Breast epithelium (tissue), 4 donors: ENCODE measurements around the gene CCDC86. TPM values are rescaled to one million over a fixed set of nuclear protein-coding genes. Genes with fewer than 3 reads are reported as not detected.

Experiments
- DNase-seq, 2 donors: peaks; one replicate each; pipeline ENCODE4 v3.0.0-alpha.2; 2019; ENCODE audit warnings: low spot score in 2 of 2
- H3K27ac ChIP-seq, 2 donors: fragments of 200-600 bp; sonication (generic) in 1 of 2; one replicate each; pipeline ENCODE4 v1.5.1; 2016 to 2019; ENCODE audit warnings: mild to moderate bottlenecking in 1 of 2
- H3K27me3 ChIP-seq, 2 donors: fragments of 200-600 bp; sonication (generic) in 1 of 2; one replicate each; pipeline versions ENCODE4 v1.5.1 to v1.6.0; 2017 to 2019; ENCODE audit warnings: control low read depth in 1 of 2, mild to moderate bottlenecking in 1 of 2
- H3K36me3 ChIP-seq: fragments of 200-600 bp; one replicate; pipeline ENCODE4 v1.5.1; 2019
- H3K4me1 ChIP-seq, 2 donors: fragments of 200-600 bp; sonication (generic); one replicate each; pipeline ENCODE4 v1.5.1; 2016 to 2019; ENCODE audit warnings: control low read depth in 1 of 2
- H3K4me3 ChIP-seq, 3 donors: fragments of 200-600 bp; sonication (generic); 1 replicate in 2 of 3; 2 replicates in 1 of 3; pipeline ENCODE4 v1.5.1; 2016 to 2019; ENCODE audit warnings: mild to moderate bottlenecking in 3 of 3, moderate library complexity in 2 of 3
- H3K9me3 ChIP-seq, 2 donors: fragments of 200-600 bp; sonication (generic) in 1 of 2; one replicate each; pipeline ENCODE4 v1.5.1; 2016 to 2019; ENCODE audit warnings: control low read depth in 1 of 2
- POLR2A ChIP-seq: fragments of 450-650 bp; IDR thresholded peaks from one replicate; pipeline ENCODE4 v1.6.1; 2016; ENCODE audit warnings: antibody characterized with exemption, mild to moderate bottlenecking, moderate library complexity
- POLR2AphosphoS5 ChIP-seq, 3 donors: sonication (generic); formaldehyde crosslinking; IDR thresholded peaks; one replicate each; pipeline ENCODE4 v1.6.1; 2017; ENCODE audit warnings: antibody characterized with exemption in 3 of 3
- intact Hi-C: fragments of 100-400 bp; cut with DNase I; formaldehyde crosslinking; loops from one replicate; pipeline ENCODE4 v1.15.1; 2023; ENCODE audit warnings: low total_unique reads
- total RNA-seq, 3 donors: library from RNA; depleted of rRNA; stranded (reverse); fragments of >200 nt; gene quantifications; one replicate each; pipeline ENCODE4 v1.1.0, GENCODE V29; 2016
- TF ChIP-seq, protein P1 (sequence below), 3 donors: fragments of 450-650 bp; IDR thresholded peaks; one replicate each; pipeline ENCODE4 v1.5.1; 2016 to 2017; ENCODE audit warnings: antibody characterized with exemption in 3 of 3, mild to moderate bottlenecking in 3 of 3, moderate library complexity in 3 of 3

The CCDC86 gene
- total RNA-seq, 3 donors from 2014 or later = 17.8 to 22.9 (median 19.5) TPM

DNA sequence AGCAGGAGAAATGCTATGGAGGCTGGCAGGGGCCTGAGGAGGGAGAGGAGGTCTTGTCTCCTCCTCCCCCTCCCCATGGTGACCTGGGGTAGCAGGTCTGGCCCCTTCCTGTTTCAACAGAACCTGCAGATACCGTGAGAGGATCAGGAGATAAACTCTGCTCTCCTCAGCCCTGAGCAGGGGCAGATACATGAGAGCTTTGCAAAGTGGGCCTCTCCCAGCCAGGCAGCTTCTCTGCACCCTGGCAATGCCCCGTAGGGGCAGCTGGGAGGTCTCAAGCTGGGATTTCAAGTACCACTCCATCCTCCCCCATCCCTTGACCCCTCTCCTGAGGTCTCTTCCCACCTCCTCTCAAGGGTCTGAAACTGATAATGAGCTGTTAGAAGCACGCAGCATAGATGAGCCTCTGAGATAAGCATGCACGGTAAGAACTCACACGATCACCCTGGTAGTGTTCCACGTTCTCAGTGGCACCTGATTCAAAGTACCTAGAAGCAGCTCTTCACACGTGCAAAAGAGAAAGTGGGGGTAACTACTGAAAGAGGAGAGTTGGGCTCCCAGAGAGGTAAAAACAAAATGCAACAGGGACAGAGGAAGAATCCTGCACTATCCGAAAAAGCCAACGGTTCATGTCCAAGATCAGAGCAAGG lies 4.9 kb upstream of the CCDC86 start:
- Histone ChIP-seq H3K4me3 (no peak overlapping the region), H3K36me3 (no peaks in the 10 kb centered on the region), H3K27ac (no peak overlapping the region), H3K4me1 (peaks cover 6 to 15% of the 10 kb centered on the region in 2 donors), H3K27me3 (no peaks in the 10 kb centered on the region), H3K9me3 (no peaks in the 10 kb centered on the region)
- TF ChIP-seq POLR2AphosphoS5 (IDR thresholded peaks at IDR 0.05) (no peak), POLR2A (no peak)
- TF ChIP-seq, protein P1, sequence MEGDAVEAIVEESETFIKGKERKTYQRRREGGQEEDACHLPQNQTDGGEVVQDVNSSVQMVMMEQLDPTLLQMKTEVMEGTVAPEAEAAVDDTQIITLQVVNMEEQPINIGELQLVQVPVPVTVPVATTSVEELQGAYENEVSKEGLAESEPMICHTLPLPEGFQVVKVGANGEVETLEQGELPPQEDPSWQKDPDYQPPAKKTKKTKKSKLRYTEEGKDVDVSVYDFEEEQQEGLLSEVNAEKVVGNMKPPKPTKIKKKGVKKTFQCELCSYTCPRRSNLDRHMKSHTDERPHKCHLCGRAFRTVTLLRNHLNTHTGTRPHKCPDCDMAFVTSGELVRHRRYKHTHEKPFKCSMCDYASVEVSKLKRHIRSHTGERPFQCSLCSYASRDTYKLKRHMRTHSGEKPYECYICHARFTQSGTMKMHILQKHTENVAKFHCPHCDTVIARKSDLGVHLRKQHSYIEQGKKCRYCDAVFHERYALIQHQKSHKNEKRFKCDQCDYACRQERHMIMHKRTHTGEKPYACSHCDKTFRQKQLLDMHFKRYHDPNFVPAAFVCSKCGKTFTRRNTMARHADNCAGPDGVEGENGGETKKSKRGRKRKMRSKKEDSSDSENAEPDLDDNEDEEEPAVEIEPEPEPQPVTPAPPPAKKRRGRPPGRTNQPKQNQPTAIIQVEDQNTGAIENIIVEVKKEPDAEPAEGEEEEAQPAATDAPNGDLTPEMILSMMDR (IDR thresholded peaks at IDR 0.05) = no peak
- no peak for DNase-seq
- intact Hi-C loops = loop anchor here (5.0 to 10.0 kb wide), 2 partner anchors 68 to 320 kb away; partner anchors contain the start of gene PRPF19

DNA sequence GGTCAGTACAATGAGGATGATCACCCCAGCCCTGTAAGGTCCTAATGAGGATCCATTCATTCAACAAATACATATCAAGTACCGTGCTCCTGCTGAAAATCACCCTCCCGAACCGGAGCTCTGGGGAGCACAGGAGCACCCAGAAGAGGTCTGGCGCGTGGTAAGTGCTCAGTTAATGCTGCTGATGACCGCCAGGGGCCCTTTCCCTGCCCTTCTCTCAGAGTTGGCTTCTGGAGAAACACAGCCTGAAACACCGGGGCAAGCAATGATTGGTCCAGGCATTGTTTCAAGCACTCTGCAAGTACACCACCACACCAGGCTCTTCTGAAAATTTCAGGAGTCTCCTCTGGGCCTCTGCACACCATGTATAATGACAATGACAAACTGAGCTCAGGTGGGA lies 3.8 kb upstream of the CCDC86 start:
- no peaks in the 10 kb centered on the region for H3K27me3 ChIP-seq
- H3K4me1 ChIP-seq = peaks cover 6 to 19% of the 10 kb centered on the region in 2 donors
- intact Hi-C loops = loop anchor here (5.0 to 10.0 kb wide), 2 partner anchors 67 to 319 kb away; partner anchors contain the start of gene PRPF19
- no peak for DNase-seq
- no peaks in the 10 kb centered on the region for H3K36me3 ChIP-seq
- no peaks in the 10 kb centered on the region for H3K9me3 ChIP-seq
- TF ChIP-seq POLR2AphosphoS5 (IDR thresholded peaks at IDR 0.05) (no peak), POLR2A (no peak)
- TF ChIP-seq, protein P1 (IDR thresholded peaks at IDR 0.05) = no peak
- no peak overlapping the region for H3K27ac ChIP-seq
- H3K4me3 ChIP-seq = no peak overlapping the region

DNA sequence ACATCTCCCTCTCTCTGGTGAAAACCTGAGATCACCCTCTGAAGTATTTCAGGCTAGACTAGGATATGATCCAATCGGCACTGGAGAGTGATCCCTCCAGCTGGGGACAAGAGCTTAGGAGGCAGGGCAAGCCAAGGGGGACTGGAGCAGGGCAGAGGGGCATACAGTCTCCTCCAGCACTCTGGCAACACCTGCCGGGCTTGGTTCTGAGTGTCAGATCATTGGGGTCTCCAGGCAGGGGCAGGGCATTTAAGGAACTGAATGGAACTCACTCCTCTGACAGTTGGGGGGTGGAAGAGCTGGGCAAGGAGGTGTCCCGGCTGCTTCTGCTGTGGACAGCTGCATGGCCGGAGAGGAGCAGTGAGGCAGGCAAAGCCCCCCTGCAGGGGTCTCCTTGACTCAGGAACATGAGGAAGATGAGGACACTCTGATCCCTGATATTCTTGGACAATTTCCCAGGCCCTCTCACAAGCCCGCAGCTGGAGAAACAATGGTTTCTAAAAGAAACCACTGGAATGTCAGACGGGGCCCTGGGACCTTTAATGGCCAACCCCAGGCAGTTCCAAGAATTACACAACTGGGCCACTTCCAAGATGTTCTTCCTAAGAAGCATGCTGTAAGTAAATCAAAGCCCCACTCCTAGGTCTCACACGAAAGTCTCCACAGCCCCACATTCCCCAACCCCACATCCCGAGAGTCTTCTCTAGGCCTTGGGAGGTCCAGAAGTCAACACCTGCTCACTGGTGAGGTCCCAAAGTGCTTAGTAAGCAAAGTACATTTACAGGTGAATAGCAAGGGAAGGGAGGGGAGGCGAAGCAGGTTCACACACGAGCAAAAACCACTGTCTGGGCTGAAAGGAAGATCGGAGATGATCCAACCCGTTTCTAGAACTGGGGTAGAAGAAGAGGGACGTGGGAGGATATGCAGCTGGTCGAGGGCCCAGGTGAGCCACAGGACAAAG lies 1.2 kb upstream of the CCDC86 start:
- Histone ChIP-seq H3K27me3 (no peaks in the 10 kb centered on the region), H3K4me1 (peaks cover 8 to 28% of the 10 kb centered on the region in 2 donors), H3K4me3 (peak overlapping the region in 2 of 3 donors; percentile 79 to 91), H3K27ac (peak overlapping the region; percentile 80 to 90), H3K36me3 (no peaks in the 10 kb centered on the region), H3K9me3 (no peaks in the 10 kb centered on the region)
- intact Hi-C loops = no loop called here
- DNase-seq = peak in 1 of 2 donors; percentile 54
- TF ChIP-seq POLR2A = no peak
- TF ChIP-seq, protein P1 (IDR thresholded peaks at IDR 0.05) = no peak

DNA sequence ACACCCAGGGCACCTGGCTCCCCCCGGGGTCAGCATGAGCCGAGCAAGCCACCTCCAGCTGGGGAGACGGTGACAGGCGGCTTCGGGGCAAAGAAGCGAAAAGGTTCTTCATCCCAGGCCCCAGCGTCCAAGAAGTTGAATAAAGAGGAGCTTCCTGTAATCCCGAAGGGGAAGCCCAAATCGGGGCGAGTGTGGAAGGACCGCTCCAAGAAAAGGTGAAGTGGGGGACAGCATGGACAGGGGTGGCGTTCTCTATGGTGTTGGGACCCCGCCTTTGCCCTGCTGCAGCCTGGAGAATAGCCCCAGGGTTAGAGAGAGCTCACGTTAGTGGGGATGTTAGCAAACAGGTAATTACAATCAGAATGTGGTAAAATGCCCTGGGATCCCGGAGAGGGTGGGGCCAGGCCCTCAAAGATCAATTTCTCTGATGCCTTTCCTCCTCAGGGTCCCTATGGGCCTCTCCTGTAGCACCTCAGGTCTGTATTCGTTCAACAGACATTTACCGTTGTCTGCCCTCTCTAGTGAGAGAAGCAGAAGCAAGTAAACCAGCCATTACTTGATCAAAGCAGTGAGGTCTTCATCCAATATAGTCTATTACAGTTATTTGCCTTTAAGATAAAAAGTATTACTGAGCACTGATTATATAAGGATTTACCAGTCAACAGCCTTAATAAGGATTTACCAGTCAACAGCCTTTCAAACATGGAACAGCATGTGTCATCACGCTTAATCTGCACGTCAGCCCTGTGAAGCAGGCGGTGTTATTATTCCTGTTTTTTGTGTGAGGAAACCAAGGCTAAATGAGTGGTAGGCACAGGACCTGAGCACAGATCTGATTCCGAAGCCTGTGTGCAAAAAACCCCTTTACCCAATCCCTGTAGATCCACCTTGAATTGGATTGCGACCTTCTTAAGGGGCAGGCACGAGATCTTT lies 1.0 kb downstream of the CCDC86 start:
- intact Hi-C loops = no loop called here
- no peak for DNase-seq
- Histone ChIP-seq H3K9me3 (no peaks in the 10 kb centered on the region), H3K27ac (peak overlapping the region; percentile 80 to 90), H3K27me3 (no peaks in the 10 kb centered on the region), H3K4me1 (peaks cover 8 to 28% of the 10 kb centered on the region in 2 donors), H3K36me3 (no peaks in the 10 kb centered on the region), H3K4me3 (peak overlapping the region; percentile 79 to 91 (median 91))
- TF ChIP-seq POLR2A (no peak), POLR2AphosphoS5 (IDR thresholded peaks at IDR 0.05) (no peak)
- TF ChIP-seq, protein P1 (IDR thresholded peaks at IDR 0.05) = no peak
